Stimulated activated CD4-positive, alpha-beta T cell treated with anti-CD3 and anti-CD28 coated beads, Interleukin-12 subunit alpha, Interleukin-12 subunit beta, amount 100 ng/mL, for 48 hours (primary cell): Measurements from ENCODE around the gene ASIP.
"Not testable (repeated sequence)": the region's sequence is repeated elsewhere in the genome, so short reads cannot be mapped to it uniquely, and the experiment has no call there.

ENCODE experiments used
- DNase-seq, 3 donors: peaks; one replicate each; pipeline ENCODE4 v3.0.0-alpha.2; 2020; ENCODE audit warnings: low read depth in 2 of 3, low spot score in 1 of 3

The ASIP gene

GRCh38 chr20:34283844-34284243 lies 42.6 kb downstream of the ASIP start:
- no peak for DNase-seq

- no peak for DNase-seq
Observed at GRCh38 chr20:34285450-34285849, 44.2 kb downstream of the ASIP start.

GRCh38 chr20:34287500-34287899 lies 46.3 kb downstream of the ASIP start:
- DNase-seq = not testable (repeated sequence)

GRCh38 chr20:34290471-34290870 lies 49.2 kb downstream of the ASIP start:
- DNase-seq = no peak

- DNase-seq = no peak
Observed at GRCh38 chr20:34292496-34292895, 51.3 kb downstream of the ASIP start.

GRCh38 chr20:34293119-34293518 lies 51.9 kb downstream of the ASIP start:
- DNase-seq = no peak

GRCh38 chr20:34293589-34293988 lies 52.4 kb downstream of the ASIP start:
- DNase-seq = no peak

GRCh38 chr20:34294563-34294962 lies 53.3 kb downstream of the ASIP start:
- no peak for DNase-seq

- DNase-seq = no peak
Observed at GRCh38 chr20:34295284-34295683, 54.1 kb downstream of the ASIP start.

- DNase-seq = no peak
Observed at GRCh38 chr20:34296468-34296867, 55.2 kb downstream of the ASIP start.

GRCh38 chr20:34298294-34298784 lies 57.1 kb downstream of the ASIP start:
- DNase-seq = not testable (repeated sequence)

- no peak for DNase-seq
Observed at GRCh38 chr20:34299556-34300255, 58.5 kb downstream of the ASIP start.

- no peak for DNase-seq
Observed at GRCh38 chr20:34300256-34300806, 59.1 kb downstream of the ASIP start.

GRCh38 chr20:34300809-34301586 lies 59.8 kb downstream of the ASIP start:
- no peak for DNase-seq

- no peak for DNase-seq
Observed at GRCh38 chr20:34301587-34302311, 60.5 kb downstream of the ASIP start.

GRCh38 chr20:34302312-34302722 lies 61.1 kb downstream of the ASIP start:
- no peak for DNase-seq

GRCh38 chr20:34302723-34303533 lies 61.7 kb downstream of the ASIP start, which contains the start of gene AHCY:
TSS of gene AHCY (minus strand) at chr20:34303355. CDS start at chr20:34303270, 85 bp downstream.
- peak; percentile 91 to 95 (median 91) for DNase-seq

- DNase-seq = no peak
Observed at GRCh38 chr20:34305333-34306230, 64.4 kb downstream of the ASIP start.

- DNase-seq = no peak
Observed at GRCh38 chr20:34309691-34310090, 68.5 kb downstream of the ASIP start.
